Stomach smooth muscle (tissue), 2 donors: ENCODE results near the gene FAM98C.

Experiments used
- H3K27ac ChIP-seq: one replicate; pipeline ENCODE4 v1.7.0; 2013; ENCODE audit warnings: mild to moderate bottlenecking, low read length, inconsistent platforms
- H3K27me3 ChIP-seq, 2 donors: one replicate each; pipeline ENCODE4 v1.7.0; 2013; ENCODE audit warnings: low read length in 2 of 2; ENCODE audit not compliant: insufficient read depth in 2 of 2, control insufficient read depth in 1 of 2
- H3K36me3 ChIP-seq, 2 donors: one replicate each; pipeline ENCODE4 v1.7.0; 2013; ENCODE audit warnings: low read length in 2 of 2; ENCODE audit not compliant: control insufficient read depth in 2 of 2, insufficient read depth in 2 of 2
- H3K4me1 ChIP-seq: one replicate; pipeline ENCODE4 v1.7.0; 2013; ENCODE audit warnings: low read length; ENCODE audit not compliant: control insufficient read depth, insufficient read depth
- H3K4me3 ChIP-seq, 2 donors: one replicate each; pipeline ENCODE4 v1.7.0; 2013; ENCODE audit warnings: low read length in 2 of 2
- H3K9ac ChIP-seq, 2 donors: one replicate each; pipeline ENCODE4 v1.7.0; 2013; ENCODE audit warnings: low read length in 2 of 2, mild to moderate bottlenecking in 1 of 2
- H3K9me3 ChIP-seq, 2 donors: one replicate each; pipeline ENCODE4 v1.7.0; 2013; ENCODE audit warnings: low read length in 2 of 2; ENCODE audit not compliant: control insufficient read depth in 2 of 2
- donor health status: healthy.
- donor health status: Pancreatic carcinoma.

Gene FAM98C

GRCh38 chr19:38387550-38388348 is 15.1 kb upstream of the FAM98C start, which contains the start of gene GGN:
GGN (minus strand) TSS chr19:38388034; CDS start chr19:38387261, 773 bp downstream.
- Histone ChIP-seq H3K27ac (no peak within 1 kb of the TSS), H3K27me3 (peaks cover 15 to 17% of the 10 kb centered on the region in 2 donors), H3K4me3 (peak within 1 kb of the TSS; percentile 64 to 76), H3K9ac (peak within 1 kb of the TSS; percentile 42 to 63), H3K9me3 (no peaks in the 10 kb centered on the region), H3K36me3 (peaks cover 19 to 20% of the 10 kb centered on the region in 2 donors), H3K4me1 (peaks cover 29% of the 10 kb centered on the region)

GRCh38 chr19:38388349-38389100 is 14.4 kb upstream of the FAM98C start, which contains the start of gene SPRED3:
SPRED3 (plus strand) TSS chr19:38388697; CDS start chr19:38390303, 1,606 bp downstream.
- no peaks in the 10 kb centered on the region for H3K9me3 ChIP-seq
- peak within 1 kb of the TSS; percentile 42 to 63 for H3K9ac ChIP-seq
- no peak within 1 kb of the TSS for H3K27ac ChIP-seq
- peaks cover 11 to 12% of the 10 kb centered on the region in 2 donors for H3K36me3 ChIP-seq
- peaks cover 29% of the 10 kb centered on the region for H3K4me1 ChIP-seq
- peak within 1 kb of the TSS; percentile 64 to 76 for H3K4me3 ChIP-seq
- peaks cover 15 to 17% of the 10 kb centered on the region in 2 donors for H3K27me3 ChIP-seq

GRCh38 chr19:38389101-38389925 is 13.6 kb upstream of the FAM98C start:
- Histone ChIP-seq H3K4me1 (peaks cover 29% of the 10 kb centered on the region), H3K9ac (peak overlapping the region in 1 of 2 donors; percentile 63)

DNA sequence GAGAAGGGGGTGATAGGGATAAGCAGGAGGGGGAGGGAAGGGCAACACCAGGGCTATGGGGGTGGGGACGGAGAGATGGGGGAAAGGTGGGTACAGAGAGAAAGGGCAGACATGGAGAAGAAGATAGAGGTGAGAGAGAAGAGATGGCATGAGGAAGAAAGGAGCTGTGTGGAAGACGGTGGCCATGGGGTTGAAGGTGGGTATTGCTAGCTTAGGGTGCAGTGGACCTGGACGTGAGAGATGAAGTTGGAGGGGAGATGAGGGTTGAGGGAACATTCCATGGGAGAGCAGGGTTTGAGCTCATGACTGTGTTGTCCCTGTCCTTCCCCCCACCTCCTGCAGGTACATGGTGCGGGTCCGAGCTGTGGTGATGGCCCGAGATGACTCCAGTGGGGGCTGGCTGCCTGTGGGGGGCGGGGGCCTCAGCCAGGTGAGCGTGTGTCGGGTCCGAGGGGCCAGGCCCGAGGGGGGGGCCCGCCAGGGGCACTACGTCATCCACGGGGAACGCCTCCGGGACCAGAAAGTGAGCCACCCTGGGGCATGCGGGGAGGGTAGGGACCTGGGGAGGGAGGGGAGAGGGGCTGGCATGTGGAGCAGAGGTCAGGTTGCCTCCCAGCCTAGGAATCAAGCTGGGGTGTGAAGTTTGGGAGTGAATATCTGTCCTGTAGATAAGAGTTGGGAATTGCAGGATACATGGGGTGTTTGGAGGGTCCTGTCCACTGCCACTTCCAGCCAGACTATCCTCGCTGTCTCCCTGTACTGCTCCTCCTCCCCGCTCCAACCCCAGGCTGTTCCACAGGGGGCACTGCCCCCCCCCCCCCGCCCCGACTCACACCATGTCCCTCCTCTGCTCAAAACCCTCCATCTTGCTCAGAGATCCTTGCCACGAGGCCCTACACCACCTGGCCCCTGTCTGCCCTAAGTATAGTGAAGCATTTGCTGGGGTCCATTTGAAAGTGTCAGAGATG is 12.7 kb upstream of the FAM98C start:
- Histone ChIP-seq H3K4me3 (no peak overlapping the region), H3K9ac (no peak overlapping the region), H3K27ac (no peak overlapping the region), H3K36me3 (no peaks in the 10 kb centered on the region), H3K9me3 (no peaks in the 10 kb centered on the region), H3K4me1 (peaks cover 29% of the 10 kb centered on the region), H3K27me3 (peaks cover 20 to 27% of the 10 kb centered on the region in 2 donors)

More at GRCh38 chr19:38389101-38389925, 13.6 kb upstream of the FAM98C start:
- peaks cover 18 to 21% of the 10 kb centered on the region in 2 donors for H3K27me3 ChIP-seq
- peak overlapping the region; percentile 46 to 62 for H3K4me3 ChIP-seq
- H3K9me3 ChIP-seq, result no peaks in the 10 kb centered on the region
- H3K27ac ChIP-seq, result no peak overlapping the region
- H3K36me3 ChIP-seq, result peaks cover 3 to 4% of the 10 kb centered on the region in 2 donors

GRCh38 chr19:38391911-38392464 is 10.9 kb upstream of the FAM98C start:
- H3K27ac ChIP-seq, result no peak overlapping the region
- H3K4me3 ChIP-seq, result no peak overlapping the region
- H3K27me3 ChIP-seq, result peaks cover 25 to 28% of the 10 kb centered on the region in 2 donors
- H3K9ac ChIP-seq, result no peak overlapping the region
- H3K9me3 ChIP-seq, result no peaks in the 10 kb centered on the region
- no peaks in the 10 kb centered on the region for H3K36me3 ChIP-seq
- H3K4me1 ChIP-seq, result peaks cover 20% of the 10 kb centered on the region

GRCh38 chr19:38392707-38393308 is 10.1 kb upstream of the FAM98C start:
- Histone ChIP-seq H3K36me3 (no peaks in the 10 kb centered on the region), H3K9ac (no peak overlapping the region), H3K27me3 (peaks cover 29 to 35% of the 10 kb centered on the region in 2 donors), H3K4me3 (no peak overlapping the region), H3K4me1 (peaks cover 12% of the 10 kb centered on the region), H3K9me3 (no peaks in the 10 kb centered on the region), H3K27ac (no peak overlapping the region)

DNA sequence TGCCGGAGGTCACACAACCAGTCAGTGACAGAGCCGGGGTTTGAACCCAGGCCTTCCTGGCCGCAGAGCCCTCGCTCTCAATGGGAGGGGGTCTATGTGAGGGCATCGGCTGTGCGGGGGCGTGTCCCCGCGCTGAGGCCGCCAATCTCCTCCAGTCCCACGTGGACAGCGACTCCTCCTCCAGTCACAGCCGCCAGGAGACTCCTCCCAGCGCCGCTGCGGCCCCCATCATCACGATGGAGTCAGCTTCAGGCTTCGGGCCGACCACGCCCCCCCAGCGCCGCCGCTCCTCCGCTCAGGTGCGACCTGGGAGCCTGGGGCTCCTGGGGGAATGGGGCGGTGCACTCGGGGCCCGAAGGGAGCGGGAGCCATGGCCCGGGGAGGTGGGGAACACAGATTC is 8.4 kb upstream of the FAM98C start:
- no peak overlapping the region for H3K9ac ChIP-seq
- H3K27ac ChIP-seq, result no peak overlapping the region
- no peaks in the 10 kb centered on the region for H3K4me1 ChIP-seq
- H3K4me3 ChIP-seq, result no peak overlapping the region
- no peaks in the 10 kb centered on the region for H3K36me3 ChIP-seq
- no peaks in the 10 kb centered on the region for H3K9me3 ChIP-seq
- peaks cover 36 to 46% of the 10 kb centered on the region in 2 donors for H3K27me3 ChIP-seq

- no peak overlapping the region for H3K27ac ChIP-seq
Observed at GRCh38 chr19:38395381-38396114, 7.3 kb upstream of the FAM98C start.

More at GRCh38 chr19:38395381-38396114, 7.3 kb upstream of the FAM98C start:
- Histone ChIP-seq H3K9ac (no peak overlapping the region), H3K9me3 (no peaks in the 10 kb centered on the region), H3K4me1 (no peaks in the 10 kb centered on the region), H3K4me3 (no peak overlapping the region), H3K27me3 (peaks cover 42 to 57% of the 10 kb centered on the region in 2 donors), H3K36me3 (no peaks in the 10 kb centered on the region)
